Measurements from ENCODE around the gene RAPGEF6. TPM values are rescaled to one million over a fixed set of nuclear protein-coding genes. Genes with fewer than 3 reads are reported as not detected.
A peak's percentile ranks its signal among the peaks of the same experiment; 100 is the strongest.

RAPGEF6 gene
- total RNA-seq, 2 experiments from 2014 or later = 27.0 to 34.1 TPM

DNA sequence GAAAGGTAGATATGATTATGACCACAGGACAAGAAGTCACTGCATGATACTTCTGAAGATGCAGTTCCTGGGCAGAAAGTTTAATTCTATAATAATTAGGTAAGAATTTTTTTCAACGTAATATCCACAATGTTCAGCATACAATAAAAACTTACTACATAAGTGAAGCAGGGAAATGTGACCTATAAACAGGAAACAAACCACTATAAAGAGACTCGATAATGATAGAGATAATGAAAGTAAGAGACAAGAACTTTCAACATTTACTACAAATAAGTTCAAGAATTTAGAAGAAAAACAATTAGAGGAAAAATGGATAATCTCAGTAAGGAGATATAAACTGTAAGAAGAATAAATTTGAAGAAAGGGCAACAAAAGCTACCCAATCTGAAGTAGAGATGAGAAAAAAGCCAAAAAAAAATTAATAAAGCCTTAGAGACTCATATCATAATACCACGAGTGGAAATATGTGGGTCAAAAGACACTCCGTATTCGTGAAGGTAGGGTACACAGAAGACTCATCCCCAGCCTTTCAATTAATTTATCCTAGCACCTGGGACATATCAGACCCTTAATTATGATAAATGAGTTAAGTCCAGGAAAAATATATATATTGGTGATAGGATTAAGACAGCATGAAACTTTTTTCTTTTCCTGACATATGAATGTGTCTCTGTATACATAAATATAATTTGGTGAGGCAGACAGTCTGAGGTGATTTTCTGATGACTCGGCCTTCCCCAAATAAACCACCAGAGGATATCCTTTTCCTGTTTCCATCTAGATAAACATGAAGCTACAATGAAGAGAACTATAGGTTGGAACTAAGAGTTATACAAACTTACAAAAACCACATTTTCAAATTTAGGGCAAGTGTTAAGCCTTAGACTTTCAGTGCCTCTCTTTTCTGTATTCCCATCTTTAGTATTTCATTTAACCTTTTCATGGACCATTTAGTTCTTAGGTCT lies 120.4 kb downstream of the RAPGEF6 start:
- peaks cover 35% of the 10 kb centered on the region for H3K36me3 Mint-ChIP-seq (ENCODE audit: low read depth)
- ATAC-seq (peak; percentile 73), DNase-seq (peak; percentile 28)
- H3K4me1 Mint-ChIP-seq (ENCODE audit: low read depth) = peaks cover 45% of the 10 kb centered on the region
- intact Hi-C loops (cut with micrococcal nuclease) = no loop called here
- H3K4me3 Mint-ChIP-seq = peak overlapping the region; percentile 64
- CTCF ChIA-PET = interaction anchor here (1.0 kb wide), 1 partner anchor 69 kb away, joined by 3 read pairs; no protein-coding TSS in a partner anchor
- TF ChIP-seq, protein P1, sequence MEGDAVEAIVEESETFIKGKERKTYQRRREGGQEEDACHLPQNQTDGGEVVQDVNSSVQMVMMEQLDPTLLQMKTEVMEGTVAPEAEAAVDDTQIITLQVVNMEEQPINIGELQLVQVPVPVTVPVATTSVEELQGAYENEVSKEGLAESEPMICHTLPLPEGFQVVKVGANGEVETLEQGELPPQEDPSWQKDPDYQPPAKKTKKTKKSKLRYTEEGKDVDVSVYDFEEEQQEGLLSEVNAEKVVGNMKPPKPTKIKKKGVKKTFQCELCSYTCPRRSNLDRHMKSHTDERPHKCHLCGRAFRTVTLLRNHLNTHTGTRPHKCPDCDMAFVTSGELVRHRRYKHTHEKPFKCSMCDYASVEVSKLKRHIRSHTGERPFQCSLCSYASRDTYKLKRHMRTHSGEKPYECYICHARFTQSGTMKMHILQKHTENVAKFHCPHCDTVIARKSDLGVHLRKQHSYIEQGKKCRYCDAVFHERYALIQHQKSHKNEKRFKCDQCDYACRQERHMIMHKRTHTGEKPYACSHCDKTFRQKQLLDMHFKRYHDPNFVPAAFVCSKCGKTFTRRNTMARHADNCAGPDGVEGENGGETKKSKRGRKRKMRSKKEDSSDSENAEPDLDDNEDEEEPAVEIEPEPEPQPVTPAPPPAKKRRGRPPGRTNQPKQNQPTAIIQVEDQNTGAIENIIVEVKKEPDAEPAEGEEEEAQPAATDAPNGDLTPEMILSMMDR (IDR thresholded peaks at IDR 0.05) = no peak
- no peaks in the 10 kb centered on the region for H3K27me3 Mint-ChIP-seq
- no peaks in the 10 kb centered on the region for H3K9me3 Mint-ChIP-seq
- H3K27ac Mint-ChIP-seq = peak overlapping the region; percentile 88
- POLR2A ChIA-PET = interaction anchor here (1.4 kb wide), 1 partner anchor 32 kb away, joined by 4 read pairs; no protein-coding TSS in a partner anchor

DNA sequence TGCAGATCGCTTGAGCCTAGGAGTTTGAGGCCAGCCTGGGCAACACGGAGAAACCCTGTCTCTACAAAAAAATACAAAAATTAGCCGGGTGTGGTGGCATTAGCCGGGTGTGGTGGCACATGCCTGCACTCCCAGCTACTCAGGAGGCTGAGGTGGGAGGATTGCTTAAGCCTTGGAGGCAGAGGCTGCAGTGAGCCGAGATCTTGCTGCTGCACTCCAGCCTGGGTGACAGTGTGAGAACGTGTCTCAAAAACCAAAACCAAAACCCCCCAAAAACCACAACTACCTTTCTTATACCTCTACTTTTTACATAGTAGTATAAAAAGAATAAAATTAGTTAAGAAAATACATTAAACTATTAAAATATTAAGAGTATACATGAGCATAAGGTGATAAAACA lies 121.2 kb downstream of the RAPGEF6 start:
- peak; percentile 46 for ATAC-seq
- ChIA-PET CTCF (interaction anchor here (1.7 kb wide), 1 partner anchor 15 kb away, joined by 4 read pairs; no protein-coding TSS in a partner anchor), POLR2A (interaction anchor here (1.4 kb wide), 1 partner anchor 31 kb away, joined by 4 read pairs; no protein-coding TSS in a partner anchor)
- Mint-ChIP-seq H3K27ac (peak overlapping the region; percentile 15), H3K27me3 (no peaks in the 10 kb centered on the region), H3K36me3 (ENCODE audit: low read depth) (peaks cover 28% of the 10 kb centered on the region), H3K4me3 (no peak overlapping the region), H3K4me1 (ENCODE audit: low read depth) (peaks cover 45% of the 10 kb centered on the region), H3K9me3 (no peaks in the 10 kb centered on the region)
- intact Hi-C loops (cut with micrococcal nuclease) = no loop called here
- DNase-seq = peak; percentile 41
- TF ChIP-seq, protein P1 (IDR thresholded peaks at IDR 0.05) = no peak

DNA sequence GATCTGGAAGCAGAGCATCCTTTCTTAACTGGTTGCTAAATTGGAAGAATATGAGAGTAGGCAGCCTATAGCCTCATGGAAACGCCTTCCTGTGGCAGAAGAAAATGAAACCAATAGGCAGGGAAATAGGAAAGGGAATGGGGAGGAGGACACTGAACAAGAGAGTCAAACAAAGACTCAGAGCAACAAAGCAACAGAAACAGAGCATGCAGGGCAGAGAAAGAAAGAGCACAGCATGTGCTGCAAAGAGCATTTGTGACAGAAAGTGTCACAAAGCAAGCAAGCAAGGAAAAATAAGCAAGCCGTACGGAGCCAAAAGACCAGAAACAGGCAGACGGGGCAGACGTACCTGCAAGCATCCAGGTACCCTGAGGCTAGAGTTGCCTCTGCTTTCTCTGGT lies 123.1 kb downstream of the RAPGEF6 start:
- ATAC-seq (no peak), DNase-seq (no peak)
- Mint-ChIP-seq H3K27me3 (no peaks in the 10 kb centered on the region), H3K9me3 (no peaks in the 10 kb centered on the region), H3K27ac (peak overlapping the region; percentile 4), H3K4me3 (no peak overlapping the region), H3K4me1 (ENCODE audit: low read depth) (peaks cover 44% of the 10 kb centered on the region), H3K36me3 (ENCODE audit: low read depth) (peaks cover 29% of the 10 kb centered on the region)
- TF ChIP-seq, protein P1 (IDR thresholded peaks at IDR 0.05) = no peak
- POLR2A ChIA-PET = interaction anchor here (1.1 kb wide), 1 partner anchor 18 kb away, joined by 4 read pairs; no protein-coding TSS in a partner anchor
- intact Hi-C loops (cut with micrococcal nuclease) = no loop called here
- CTCF ChIA-PET = interaction anchor here (1.3 to 1.7 kb wide), 2 partner anchors 9 to 13 kb away, joined by 4 read pairs; no protein-coding TSS in a partner anchor

DNA sequence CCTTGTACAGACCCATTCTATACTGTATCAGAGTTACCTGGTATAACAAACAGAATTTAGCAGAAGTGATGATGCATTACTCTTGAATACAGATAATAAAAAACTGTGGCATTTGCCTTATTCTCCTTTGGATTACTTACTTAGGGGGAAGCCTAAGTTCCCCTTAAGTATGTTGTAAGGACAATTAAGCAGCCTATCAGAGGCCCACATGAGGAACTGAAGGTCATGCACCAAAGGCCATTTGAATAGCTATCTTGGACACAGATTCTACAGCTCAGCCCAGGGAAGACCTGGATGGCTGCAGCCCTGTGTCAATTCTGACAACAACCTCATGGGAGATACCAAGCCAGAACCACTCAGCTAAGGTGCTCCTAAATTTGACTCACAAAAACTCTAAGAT lies 125.2 kb downstream of the RAPGEF6 start:
- ATAC-seq (no peak), DNase-seq (no peak)
- Mint-ChIP-seq H3K4me3 (no peak overlapping the region), H3K9me3 (no peaks in the 10 kb centered on the region), H3K27me3 (no peaks in the 10 kb centered on the region), H3K36me3 (ENCODE audit: low read depth) (peaks cover 25% of the 10 kb centered on the region), H3K27ac (no peak overlapping the region), H3K4me1 (ENCODE audit: low read depth) (peaks cover 32% of the 10 kb centered on the region)
- intact Hi-C loops (cut with micrococcal nuclease) = no loop called here
- ChIA-PET CTCF (no interaction called here), POLR2A (no interaction called here)
- TF ChIP-seq, protein P1 (IDR thresholded peaks at IDR 0.05) = no peak

All from activated CD8-positive, alpha-beta T cell treated with anti-CD3 and anti-CD28 coated beads for 36 hours (primary cell).